OCI-LY1 (cell line): ENCODE measurements around the gene VPS26B.

ENCODE experiments used
- EZH2 ChIP-seq: fragments of 200-600 bp; sonication (generic), shearing (Covaris generic); IDR thresholded peaks from 2 replicates; pipeline ENCODE4 v1.8.0; 2017; ENCODE audit warnings: borderline replicate concordance, mixed run types, mild to moderate bottlenecking, antibody characterized with exemption, low read length, moderate library complexity, mixed read lengths
- TF ChIP-seq, protein P1 (sequence below): fragments of 200-600 bp; sonication (generic), shearing (Covaris generic); IDR thresholded peaks from 2 replicates; pipeline ENCODE4 v1.5.1; 2017; ENCODE audit warnings: mild to moderate bottlenecking, antibody characterized with exemption, low read length, moderate library complexity, mixed read lengths

GRCh38 chr11:134254433-134255183 is 30.1 kb downstream of the VPS26B start:
- TF ChIP-seq, protein P1, sequence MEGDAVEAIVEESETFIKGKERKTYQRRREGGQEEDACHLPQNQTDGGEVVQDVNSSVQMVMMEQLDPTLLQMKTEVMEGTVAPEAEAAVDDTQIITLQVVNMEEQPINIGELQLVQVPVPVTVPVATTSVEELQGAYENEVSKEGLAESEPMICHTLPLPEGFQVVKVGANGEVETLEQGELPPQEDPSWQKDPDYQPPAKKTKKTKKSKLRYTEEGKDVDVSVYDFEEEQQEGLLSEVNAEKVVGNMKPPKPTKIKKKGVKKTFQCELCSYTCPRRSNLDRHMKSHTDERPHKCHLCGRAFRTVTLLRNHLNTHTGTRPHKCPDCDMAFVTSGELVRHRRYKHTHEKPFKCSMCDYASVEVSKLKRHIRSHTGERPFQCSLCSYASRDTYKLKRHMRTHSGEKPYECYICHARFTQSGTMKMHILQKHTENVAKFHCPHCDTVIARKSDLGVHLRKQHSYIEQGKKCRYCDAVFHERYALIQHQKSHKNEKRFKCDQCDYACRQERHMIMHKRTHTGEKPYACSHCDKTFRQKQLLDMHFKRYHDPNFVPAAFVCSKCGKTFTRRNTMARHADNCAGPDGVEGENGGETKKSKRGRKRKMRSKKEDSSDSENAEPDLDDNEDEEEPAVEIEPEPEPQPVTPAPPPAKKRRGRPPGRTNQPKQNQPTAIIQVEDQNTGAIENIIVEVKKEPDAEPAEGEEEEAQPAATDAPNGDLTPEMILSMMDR: no peak
- TF ChIP-seq EZH2: no peak
